D721Med (cell line): Measurements from ENCODE around the gene CD40.

Source experiments
- DNase-seq: peaks from one replicate; pipeline ENCODE4 v3.0.0; 2011; ENCODE audit warnings: low spot score; ENCODE audit not compliant: insufficient read length
- FAIRE-seq: peaks from 2 replicates; lab custom pipeline; 2011; peaks lifted over from hg19 to GRCh38; lab: Jason Lieb, UNC
- TF ChIP-seq, protein P1 (sequence below): IDR thresholded peaks from 2 replicates; pipeline ENCODE4 v1.5.1; 2012; ENCODE audit warnings: mild to moderate bottlenecking, control low read depth; ENCODE audit not compliant: insufficient read depth; ENCODE audit errors: missing control alignments

CD40 gene

DNA sequence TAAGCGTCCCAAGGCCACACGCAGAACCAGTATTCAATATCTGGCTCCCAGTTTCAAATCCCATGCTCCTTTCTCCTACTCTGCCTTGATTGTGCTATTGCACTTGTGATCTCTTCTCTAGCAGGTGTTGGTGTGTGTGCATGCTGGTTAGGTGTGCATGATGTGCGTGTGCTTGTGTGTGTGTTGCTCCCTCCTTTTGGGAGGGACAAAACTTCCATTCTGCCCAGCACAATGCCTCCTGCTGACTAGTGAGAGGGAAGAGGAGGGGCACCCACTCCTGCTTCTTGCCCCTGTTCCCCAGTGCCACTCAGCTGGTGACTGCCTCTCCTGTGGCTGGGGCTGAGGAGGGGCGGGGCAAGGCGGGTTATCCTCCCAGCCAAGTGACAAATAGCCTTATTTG, 19.7 kb downstream of the CD40 start:
- TF ChIP-seq, protein P1, sequence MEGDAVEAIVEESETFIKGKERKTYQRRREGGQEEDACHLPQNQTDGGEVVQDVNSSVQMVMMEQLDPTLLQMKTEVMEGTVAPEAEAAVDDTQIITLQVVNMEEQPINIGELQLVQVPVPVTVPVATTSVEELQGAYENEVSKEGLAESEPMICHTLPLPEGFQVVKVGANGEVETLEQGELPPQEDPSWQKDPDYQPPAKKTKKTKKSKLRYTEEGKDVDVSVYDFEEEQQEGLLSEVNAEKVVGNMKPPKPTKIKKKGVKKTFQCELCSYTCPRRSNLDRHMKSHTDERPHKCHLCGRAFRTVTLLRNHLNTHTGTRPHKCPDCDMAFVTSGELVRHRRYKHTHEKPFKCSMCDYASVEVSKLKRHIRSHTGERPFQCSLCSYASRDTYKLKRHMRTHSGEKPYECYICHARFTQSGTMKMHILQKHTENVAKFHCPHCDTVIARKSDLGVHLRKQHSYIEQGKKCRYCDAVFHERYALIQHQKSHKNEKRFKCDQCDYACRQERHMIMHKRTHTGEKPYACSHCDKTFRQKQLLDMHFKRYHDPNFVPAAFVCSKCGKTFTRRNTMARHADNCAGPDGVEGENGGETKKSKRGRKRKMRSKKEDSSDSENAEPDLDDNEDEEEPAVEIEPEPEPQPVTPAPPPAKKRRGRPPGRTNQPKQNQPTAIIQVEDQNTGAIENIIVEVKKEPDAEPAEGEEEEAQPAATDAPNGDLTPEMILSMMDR = no peak
- no peak for DNase-seq
- FAIRE-seq = no peak

DNA sequence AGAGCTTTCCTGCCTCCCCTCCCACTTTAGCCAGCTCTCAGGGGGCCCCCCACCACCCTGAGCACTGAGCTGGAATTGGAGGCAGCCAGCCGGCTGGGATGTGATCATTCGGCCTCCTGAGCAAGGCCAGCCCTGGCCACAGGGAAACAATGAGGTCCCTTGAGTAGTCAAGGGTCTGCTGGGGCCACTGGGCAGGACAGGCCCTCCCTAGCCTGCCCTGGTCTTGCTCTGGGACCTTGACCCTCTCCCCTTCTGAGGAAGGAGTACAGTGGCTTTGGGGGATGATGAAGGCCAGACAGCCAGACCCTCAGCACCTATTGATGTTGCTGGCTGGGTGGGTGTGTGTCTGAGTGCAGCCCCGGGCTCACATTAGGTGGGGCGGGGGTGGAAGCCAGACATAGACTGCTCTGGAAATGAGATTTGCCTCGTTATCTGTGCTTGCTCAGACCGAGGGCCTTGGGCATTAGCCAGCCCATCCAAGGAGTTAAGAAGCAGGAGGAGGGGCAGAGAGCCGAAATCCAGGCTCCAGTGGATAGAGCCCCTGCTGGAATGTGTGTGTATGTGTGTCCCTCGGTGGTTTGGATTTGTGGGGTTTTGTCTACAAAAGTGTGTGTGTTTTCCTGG, 21.3 kb downstream of the CD40 start:
- no peak for DNase-seq
- TF ChIP-seq, protein P1 = no peak
- FAIRE-seq = no peak

DNA sequence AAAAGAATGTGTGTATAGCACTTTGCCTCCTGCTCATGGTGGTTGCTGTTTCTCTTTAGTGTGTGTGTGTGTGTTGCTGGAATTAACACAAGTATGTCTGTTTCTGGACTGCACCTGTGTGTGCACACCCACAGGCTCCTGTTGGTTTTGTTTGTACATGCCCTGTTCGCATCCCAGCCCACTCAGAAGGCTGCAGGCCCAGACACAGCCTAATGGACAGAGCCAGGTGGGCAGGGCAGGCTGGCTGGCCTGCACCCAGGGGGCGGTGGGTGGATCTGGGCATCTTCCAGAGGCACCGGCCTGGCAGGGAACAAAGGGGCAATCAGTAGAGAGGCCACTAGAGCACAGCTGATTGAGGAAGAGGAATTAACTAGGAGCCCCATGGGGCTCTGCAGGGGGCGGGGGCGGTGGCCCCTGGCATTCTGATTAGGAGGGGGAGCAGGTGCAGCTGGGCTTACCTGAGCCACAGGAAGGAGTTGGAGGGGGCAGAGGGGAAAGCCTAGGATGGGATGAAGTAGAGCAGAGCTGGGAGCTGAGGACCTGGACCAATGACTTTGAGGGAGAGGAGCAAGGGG, 21.9 kb downstream of the CD40 start:
- TF ChIP-seq, protein P1 = no peak
- FAIRE-seq = no peak
- no peak for DNase-seq

DNA sequence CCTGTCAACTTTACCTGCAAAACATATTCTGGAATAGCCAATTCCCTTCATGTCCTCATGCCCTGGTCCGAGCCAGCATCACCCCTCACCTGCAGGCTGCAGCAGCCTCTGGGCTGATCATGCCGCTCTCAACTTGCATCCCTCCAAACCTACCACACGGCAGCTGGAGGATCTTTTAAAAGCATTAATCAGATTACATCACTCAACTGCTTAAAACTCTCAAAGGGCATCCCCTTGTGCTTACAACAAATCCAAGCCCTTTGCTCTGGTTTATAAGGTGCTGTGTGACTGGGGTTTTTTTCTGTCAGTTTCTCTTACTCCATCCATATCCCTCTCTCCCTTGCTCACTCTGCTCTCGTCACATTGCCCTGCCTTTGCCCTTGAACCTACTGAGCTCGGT, 24.0 kb downstream of the CD40 start:
- DNase-seq (peak; percentile 65), FAIRE-seq (peak; percentile 21)
- TF ChIP-seq, protein P1 = no peak

DNA sequence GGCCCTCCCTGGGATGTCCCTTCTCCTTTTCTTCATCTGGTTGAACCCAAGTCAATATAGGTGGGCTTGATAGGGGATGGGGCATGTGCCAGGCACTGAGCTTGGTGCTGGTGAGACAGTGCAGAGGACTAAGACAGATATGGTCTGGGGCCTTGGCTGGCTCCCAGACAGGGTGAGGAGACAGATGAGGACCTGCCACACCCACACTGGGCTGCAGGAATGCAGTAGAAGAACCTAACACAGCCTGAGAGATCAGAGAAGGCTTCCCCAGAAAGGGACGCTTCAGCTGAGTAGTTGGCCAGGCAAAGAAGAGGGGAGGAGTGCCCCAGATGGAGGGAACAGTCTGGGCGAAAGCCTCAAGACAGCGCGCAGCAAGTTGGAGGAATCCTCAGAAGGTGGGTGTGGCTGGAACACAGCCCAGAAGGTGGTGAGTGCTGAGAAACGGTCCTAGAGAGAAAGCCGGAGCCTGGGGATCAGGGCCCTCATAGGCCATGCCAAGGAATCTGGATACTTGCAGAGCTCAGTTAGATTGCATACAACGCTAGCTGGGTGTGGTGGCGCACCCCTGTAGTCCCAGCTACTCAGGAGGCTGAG, 26.4 kb downstream of the CD40 start:
- FAIRE-seq = no peak
- TF ChIP-seq, protein P1 = no peak
- no peak for DNase-seq

DNA sequence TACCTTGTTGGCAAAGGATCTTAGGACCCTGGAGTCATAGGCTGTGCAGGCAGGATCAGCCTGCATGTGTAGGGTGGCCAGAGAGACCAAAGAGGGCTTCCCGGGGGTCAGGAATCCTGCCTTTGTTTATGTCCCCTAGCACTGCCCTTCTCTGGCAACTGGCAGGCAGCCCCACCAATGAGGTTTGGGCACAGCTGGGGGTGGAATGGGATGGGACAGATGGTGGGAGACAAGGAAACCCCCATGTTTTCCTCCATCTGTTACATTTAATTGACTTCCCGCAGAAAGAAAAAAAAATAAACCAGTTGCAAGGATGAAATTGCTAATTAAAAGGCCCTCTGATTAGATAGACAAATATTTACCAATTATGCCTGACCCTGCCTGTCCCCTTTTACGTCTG, 27.6 kb downstream of the CD40 start:
- DNase-seq = no peak
- TF ChIP-seq, protein P1 = no peak
- FAIRE-seq = no peak
